Putamen (tissue), 1 donor: ENCODE measurements around the gene USP31.
A peak's percentile ranks its signal among the peaks of the same experiment; 100 is the strongest.

Experiments used
- DNase-seq: peaks from one replicate; pipeline ENCODE4 v3.0.0-alpha.2; 2016; ENCODE audit warnings: low spot score

USP31 gene

GRCh38 chr16:23092072-23092800 is 57.0 kb downstream of the USP31 start:
- no peak for DNase-seq

- DNase-seq, result no peak
Observed at GRCh38 chr16:23089111-23089510, 60.1 kb downstream of the USP31 start.

GRCh38 chr16:23088018-23088417 is 61.2 kb downstream of the USP31 start:
- DNase-seq, result no peak

GRCh38 chr16:23085949-23086348 is 63.3 kb downstream of the USP31 start:
- DNase-seq, result no peak

GRCh38 chr16:23082161-23082788 is 67.0 kb downstream of the USP31 start:
- DNase-seq, result no peak

- DNase-seq, result no peak
Observed at GRCh38 chr16:23081675-23082119, 67.6 kb downstream of the USP31 start.

GRCh38 chr16:23080747-23081146 is 68.5 kb downstream of the USP31 start:
- no peak for DNase-seq

GRCh38 chr16:23080329-23080728 is 68.9 kb downstream of the USP31 start:
- no peak for DNase-seq

- no peak for DNase-seq
Observed at GRCh38 chr16:23079675-23080301, 69.5 kb downstream of the USP31 start.

GRCh38 chr16:23074423-23074822 is 74.8 kb downstream of the USP31 start:
- DNase-seq, result no peak

GRCh38 chr16:23072769-23073549 is 76.3 kb downstream of the USP31 start:
- DNase-seq, result no peak

GRCh38 chr16:23072084-23072599 is 77.1 kb downstream of the USP31 start:
- DNase-seq, result no peak

GRCh38 chr16:23071196-23072083 is 77.8 kb downstream of the USP31 start:
- DNase-seq, result no peak

- no peak for DNase-seq
Observed at GRCh38 chr16:23069844-23070243, 79.4 kb downstream of the USP31 start.

GRCh38 chr16:23068079-23068736 is 81.0 kb downstream of the USP31 start:
- DNase-seq, result no peak

- DNase-seq, result no peak
Observed at GRCh38 chr16:23066676-23067075, 82.6 kb downstream of the USP31 start.

- no peak for DNase-seq
Observed at GRCh38 chr16:23064639-23065038, 84.6 kb downstream of the USP31 start.

- no peak for DNase-seq
Observed at GRCh38 chr16:23062524-23062923, 86.7 kb downstream of the USP31 start.

GRCh38 chr16:23061669-23062068 is 87.6 kb downstream of the USP31 start:
- DNase-seq, result no peak

GRCh38 chr16:23060458-23061320 is 88.6 kb downstream of the USP31 start:
- peak; percentile 84 for DNase-seq
